ENCODE measurements around the gene EDN2. TPM values are rescaled to one million over a fixed set of nuclear protein-coding genes. Genes with fewer than 3 reads are reported as not detected.

EDN2 gene
- total RNA-seq, 1 donor from 2014 or later = 3.5 TPM

GRCh38 chr1:41473738-41474362 is 10.6 kb downstream of the EDN2 start:
- H3K27ac Mint-ChIP-seq = peak overlapping the region; percentile 96
- DNase-seq (ENCODE audit: low spot score in 2 of 2, unreplicated experiment in 2 of 2) = no peak
- no peak for TF ChIP-seq CTCF (IDR thresholded peaks at IDR 0.05; ENCODE audit: unreplicated experiment)
- no peaks in the 10 kb centered on the region for H3K36me3 Mint-ChIP-seq
- H3K9me3 Mint-ChIP-seq = no peaks in the 10 kb centered on the region
- H3K4me1 Mint-ChIP-seq = peaks cover 67% of the 10 kb centered on the region
- H3K27me3 Mint-ChIP-seq (ENCODE audit: low read depth) = no peaks in the 10 kb centered on the region
- no peak overlapping the region for H3K4me3 Mint-ChIP-seq

DNA sequence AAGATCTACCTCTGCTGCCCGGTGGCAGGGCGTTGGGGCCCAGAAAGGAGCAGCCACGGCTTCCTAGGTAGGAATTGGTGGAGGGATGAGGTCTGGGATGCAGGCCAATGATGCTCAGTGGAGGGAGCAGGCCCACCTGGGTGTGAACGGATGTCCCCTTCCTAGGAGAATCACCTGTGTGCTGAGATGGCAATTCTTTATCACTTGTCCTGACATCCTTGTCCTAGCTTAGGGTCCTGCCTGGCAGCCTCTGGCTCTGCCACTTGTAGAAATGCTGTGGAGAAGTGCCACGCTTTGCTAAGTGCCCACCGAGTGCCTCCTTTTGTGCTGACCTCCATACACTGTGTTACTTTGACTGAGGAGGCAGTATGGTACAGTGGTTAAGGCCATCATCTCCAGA is 12.8 kb downstream of the EDN2 start:
- DNase-seq (ENCODE audit: low spot score in 2 of 2, unreplicated experiment in 2 of 2) = no peak
- no peaks in the 10 kb centered on the region for H3K9me3 Mint-ChIP-seq
- H3K27me3 Mint-ChIP-seq (ENCODE audit: low read depth) = no peaks in the 10 kb centered on the region
- H3K4me1 Mint-ChIP-seq = peaks cover 61% of the 10 kb centered on the region
- no peak for TF ChIP-seq CTCF (IDR thresholded peaks at IDR 0.05; ENCODE audit: unreplicated experiment)
- H3K4me3 Mint-ChIP-seq = no peak overlapping the region
- no peaks in the 10 kb centered on the region for H3K36me3 Mint-ChIP-seq
- no peak overlapping the region for H3K27ac Mint-ChIP-seq

- Mint-ChIP-seq H3K27ac (no peak overlapping the region), H3K36me3 (no peaks in the 10 kb centered on the region), H3K4me1 (peaks cover 48% of the 10 kb centered on the region), H3K4me3 (no peak overlapping the region), H3K9me3 (no peaks in the 10 kb centered on the region), H3K27me3 (ENCODE audit: low read depth) (no peaks in the 10 kb centered on the region)
- no peak for TF ChIP-seq CTCF (IDR thresholded peaks at IDR 0.05; ENCODE audit: unreplicated experiment)
- DNase-seq (ENCODE audit: low spot score in 2 of 2, unreplicated experiment in 2 of 2) = no peak
Measured at GRCh38 chr1:41469706-41470105, 14.8 kb downstream of the EDN2 start.

DNA sequence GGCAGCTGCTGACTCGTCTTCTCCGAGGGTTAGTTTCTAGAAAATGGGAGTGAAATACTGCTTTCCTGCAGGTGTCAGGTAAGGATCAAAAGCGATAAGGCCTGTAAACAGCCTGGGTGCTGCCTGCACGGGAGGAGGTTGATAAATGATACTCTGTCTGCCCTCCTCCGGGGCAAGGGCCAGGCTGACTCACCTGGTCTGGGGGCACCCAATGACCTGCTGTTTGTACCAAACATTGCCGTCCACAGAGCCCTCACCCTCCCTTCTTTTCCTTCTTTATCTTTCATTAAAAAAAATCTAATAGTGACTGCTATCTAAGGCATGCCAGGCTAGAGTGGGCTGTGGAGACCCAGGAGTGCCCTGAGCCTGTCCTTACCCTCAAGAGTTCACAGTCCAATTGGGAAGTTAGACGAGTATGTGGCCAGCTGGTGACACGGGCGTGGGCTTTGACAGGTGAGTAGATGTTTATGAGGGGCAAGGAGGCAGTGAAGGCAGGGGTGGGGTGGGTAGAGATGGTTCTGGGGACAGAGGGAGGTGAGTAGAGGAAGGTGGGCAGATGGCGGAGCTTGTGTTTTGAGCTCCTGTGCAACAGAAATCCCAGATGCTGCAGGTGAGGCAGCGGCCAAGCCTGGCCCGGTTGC is 16.2 kb downstream of the EDN2 start:
- DNase-seq (ENCODE audit: low spot score in 2 of 2, unreplicated experiment in 2 of 2) = no peak
- no peak overlapping the region for H3K4me3 Mint-ChIP-seq
- peaks cover 35% of the 10 kb centered on the region for H3K4me1 Mint-ChIP-seq
- H3K27ac Mint-ChIP-seq = no peak overlapping the region
- H3K27me3 Mint-ChIP-seq (ENCODE audit: low read depth) = no peaks in the 10 kb centered on the region
- H3K36me3 Mint-ChIP-seq = no peaks in the 10 kb centered on the region
- no peak for TF ChIP-seq CTCF (IDR thresholded peaks at IDR 0.05; ENCODE audit: unreplicated experiment)
- H3K9me3 Mint-ChIP-seq = no peaks in the 10 kb centered on the region

DNA sequence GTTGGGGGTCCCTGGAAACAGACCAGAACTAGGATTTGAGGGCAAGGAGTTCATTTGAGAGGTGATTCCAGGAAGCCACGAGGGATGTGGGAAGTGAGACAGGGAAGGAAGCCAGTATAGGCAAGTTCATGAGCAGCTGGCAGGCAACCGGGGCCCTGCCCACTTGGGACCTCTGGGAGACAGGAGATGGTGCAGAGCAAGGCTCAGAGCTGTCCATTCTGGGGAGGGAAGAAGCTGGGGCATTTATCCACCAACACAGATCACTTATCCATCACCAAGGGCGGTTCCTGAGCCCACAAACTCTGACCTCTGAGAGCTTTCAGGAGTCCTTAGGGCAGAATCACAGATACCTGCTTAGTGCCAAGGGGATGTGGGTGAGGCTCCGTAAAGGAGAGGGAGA is 16.8 kb downstream of the EDN2 start:
- Mint-ChIP-seq H3K27me3 (ENCODE audit: low read depth) (no peaks in the 10 kb centered on the region), H3K36me3 (no peaks in the 10 kb centered on the region), H3K4me3 (no peak overlapping the region), H3K27ac (no peak overlapping the region), H3K4me1 (peaks cover 31% of the 10 kb centered on the region), H3K9me3 (no peaks in the 10 kb centered on the region)
- TF ChIP-seq CTCF (IDR thresholded peaks at IDR 0.05; ENCODE audit: unreplicated experiment) = no peak
- DNase-seq (ENCODE audit: low spot score in 2 of 2, unreplicated experiment in 2 of 2) = no peak

Data from mesothelial cell of epicardium (in vitro differentiated cells).